HepG2 (cell line): ENCODE data around the gene CD19. TPM values are rescaled to one million over a fixed set of nuclear protein-coding genes. Genes with fewer than 3 reads are reported as not detected.
A peak's percentile ranks its signal among the peaks of the same experiment; 100 is the strongest.

Source experiments
- ATAC-seq: fragments of 200-7000 bp; cut with Tn5 transposase; 3 replicates; pipeline ENCODE4 v1.9.1; 2020; ENCODE audit warnings: mild to moderate bottlenecking, moderate library complexity
- BruUV-seq: library from RNA; stranded (reverse); fragments of 400-500 nt; replicated peaks from 2 replicates; lab custom pipeline; 2021; lab: Mats Ljungman, UMichigan
- CTCF ChIA-PET: fragments of 300-600 bp; formaldehyde crosslinking; extraction: SDS; loops from one replicate; lab custom pipeline; 2021; ENCODE audit warnings: low total read pairs, inconsistent platforms, low intra/inter-chr PET ratio; lab: Yijun Ruan, JAX
- POLR2A ChIA-PET: fragments of 350-600 bp; sonication (Branson Sonifier 250); formaldehyde crosslinking; loops from one replicate; lab custom pipeline; 2020; ENCODE audit warnings: antibody characterized with exemption, inconsistent platforms; lab: Yijun Ruan, JAX
- DNase-seq: peaks from one replicate; pipeline ENCODE4 v3.0.0-alpha.2; 2015; ENCODE audit warnings: low spot score
- FAIRE-seq: peaks from 3 replicates; lab custom pipeline; 2011; peaks lifted over from hg19 to GRCh38; lab: Jason Lieb, UNC
- H2AFZ ChIP-seq: one replicate; pipeline ENCODE4 v1.6.1; 2011; ENCODE audit warnings: low read length, inconsistent platforms
- H3K27ac ChIP-seq: fragments of 300-600 bp; 3 replicates; pipeline ENCODE4 v1.8.0; 2011; ENCODE audit warnings: mixed run types, mild to moderate bottlenecking, mixed read lengths, low read length, inconsistent platforms; ENCODE audit not compliant: insufficient read depth; ENCODE audit errors: extremely low read length
- H3K27me3 ChIP-seq, 2 experiments: fragments of 200-600 bp in 1 of 2; 2 replicates in 1 of 2; 3 replicates in 1 of 2; pipeline versions ENCODE4 v1.6.0 to v1.8.0; 2011; ENCODE audit warnings: low read length in 2 of 2, mild to moderate bottlenecking in 2 of 2, moderate library complexity in 2 of 2, inconsistent platforms in 1 of 2; ENCODE audit not compliant: insufficient read depth in 2 of 2, control insufficient read depth in 1 of 2
- H3K36me3 ChIP-seq, 2 experiments: fragments of 200-600 bp in 1 of 2; replicated peaks in 1 of 2; 2 replicates in 1 of 2; 3 replicates in 1 of 2; pipeline versions ENCODE4 v1.5.1 to v1.8.0; 2011; ENCODE audit warnings: low read length in 2 of 2, inconsistent platforms in 1 of 2; ENCODE audit not compliant: insufficient read depth in 2 of 2, control insufficient read depth in 1 of 2
- H3K4me1 ChIP-seq: 2 replicates; pipeline ENCODE4 v1.5.1; 2012; ENCODE audit warnings: low read length, inconsistent platforms; ENCODE audit not compliant: insufficient read depth
- H3K4me2 ChIP-seq: 2 replicates; pipeline ENCODE4 v1.6.0; 2011; ENCODE audit warnings: low read depth, low read length, inconsistent platforms
- H3K4me3 ChIP-seq, 3 experiments: fragments of 200-600 bp in 1 of 3; sonication (generic), shearing (Covaris generic) in 1 of 3; replicated peaks in 1 of 3; 2 replicates each; pipeline ENCODE4 v1.5.1; 2011 to 2016; ENCODE audit warnings: low read length in 3 of 3, inconsistent platforms in 2 of 3, low read depth in 2 of 3, mild to moderate bottlenecking in 2 of 3, control low read depth in 1 of 3, mixed read lengths in 1 of 3; ENCODE audit not compliant: insufficient read depth in 1 of 3
- H3K79me2 ChIP-seq: one replicate; pipeline ENCODE4 v1.6.1; 2011; ENCODE audit warnings: low read length, inconsistent platforms; ENCODE audit not compliant: insufficient read depth
- H3K9ac ChIP-seq: 2 replicates; pipeline ENCODE4 v1.6.0; 2011; ENCODE audit warnings: mild to moderate bottlenecking, low read depth, low read length, inconsistent platforms; ENCODE audit not compliant: insufficient read depth
- H3K9me3 ChIP-seq: 2 replicates; pipeline ENCODE4 v1.5.1; 2012; ENCODE audit warnings: mild to moderate bottlenecking, low read length
- H4K20me1 ChIP-seq: 2 replicates; pipeline ENCODE4 v1.6.0; 2011; ENCODE audit warnings: inconsistent platforms, mild to moderate bottlenecking, low read length, moderate library complexity; ENCODE audit not compliant: insufficient read depth
- ARID3A ChIP-seq: IDR thresholded peaks from 2 replicates; pipeline ENCODE4 v1.6.1; 2012; ENCODE audit warnings: low read depth, low read length, improper control_type of control experiment
- DRAP1 ChIP-seq: IDR thresholded peaks from 2 replicates; pipeline ENCODE4 v1.6.1; 2016; ENCODE audit warnings: missing genetic modification reagents, missing compliant biosample characterization
- GRHL1 ChIP-seq: sonication (generic); formaldehyde crosslinking; conservative IDR thresholded peaks from 2 replicates; pipeline ENCODE4 v1.8.0; 2022; ENCODE audit warnings: missing genetic modification reagents
- HDAC2 ChIP-seq: sonication (generic); formaldehyde crosslinking; IDR thresholded peaks from 2 replicates; pipeline ENCODE4 v1.4.0; 2020; ENCODE audit warnings: missing genetic modification reagents
- HNRNPUL1 ChIP-seq: fragments of 200-400 bp; formaldehyde crosslinking; IDR thresholded peaks from 2 replicates; pipeline ENCODE4 v1.6.1; 2017; ENCODE audit warnings: low read depth, mild to moderate bottlenecking, low read length, moderate library complexity
- NR1H2 ChIP-seq: sonication (generic); formaldehyde crosslinking; IDR thresholded peaks from 2 replicates; pipeline ENCODE4 v1.8.1; 2022; ENCODE audit warnings: low read depth, missing genetic modification reagents, borderline replicate concordance
- POLR2A ChIP-seq, 2 experiments: IDR thresholded peaks; 2 replicates each; pipeline ENCODE4 v1.6.1; 2011; ENCODE audit warnings: low read depth in 2 of 2, low read length in 2 of 2, mild to moderate bottlenecking in 1 of 2, moderate library complexity in 1 of 2; ENCODE audit not compliant: insufficient read depth in 1 of 2
- RXRA ChIP-seq: sonication (generic); formaldehyde crosslinking; IDR thresholded peaks from 2 replicates; pipeline ENCODE4 v1.5.1; 2020; ENCODE audit warnings: missing genetic modification reagents
- TRIM22 ChIP-seq: fragments of 450-650 bp; IDR thresholded peaks from 2 replicates; pipeline ENCODE4 v1.6.1; 2017
- YEATS2 ChIP-seq: sonication (generic); formaldehyde crosslinking; IDR thresholded peaks from 2 replicates; pipeline ENCODE4 v1.4.0; 2020; ENCODE audit warnings: missing genetic modification reagents, borderline replicate concordance
- ZBTB37 ChIP-seq: sonication (generic); formaldehyde crosslinking; IDR thresholded peaks from 2 replicates; pipeline ENCODE4 v1.4.0; 2020; ENCODE audit warnings: mild to moderate bottlenecking, missing genetic modification reagents
- ZBTB38 ChIP-seq: sonication (generic); formaldehyde crosslinking; IDR thresholded peaks from 2 replicates; pipeline ENCODE4 v1.5.1; 2020; ENCODE audit warnings: mild to moderate bottlenecking, missing genetic modification reagents
- ZNF281 ChIP-seq: sonication (generic); formaldehyde crosslinking; IDR thresholded peaks from 2 replicates; pipeline ENCODE4 v1.4.0; 2020; ENCODE audit warnings: missing genetic modification reagents, borderline replicate concordance
- ZNF652 ChIP-seq: IDR thresholded peaks from 2 replicates; pipeline ENCODE4 v1.6.1; 2016; ENCODE audit warnings: low read depth, borderline replicate concordance
- WGBS: methylation state at CpG from one replicate; pipeline ENCODE4 v1.1.6; 2017; ENCODE audit warnings: low lambda C conversion rate; 5-methylcytosine and 5-hydroxymethylcytosine counted together
- in situ Hi-C: cut with HindIII; loops from 2 replicates; pipeline ENCODE4 v1.10.0; 2017; ENCODE audit warnings: low pct_unique_long_range_greater_than_20kb; ENCODE audit not compliant: extremely low pct_ligation_motif_present
- intact Hi-C: fragments of 100-400 bp; cut with micrococcal nuclease; formaldehyde crosslinking; loops from one replicate; pipeline ENCODE4 v1.10.0; 2022; ENCODE audit not compliant: unreplicated experiment
- polyA plus RNA-seq, 8 experiments: library from polyadenylated mRNA; depleted of rRNA in 3 of 8; stranded (reverse) in 7 of 8; unstranded in 1 of 8; fragments of >200 nt; fragmentation: Illumina TruSeq in 4 of 8; extraction: Trizol in 4 of 8; gene quantifications; 2 replicates each; pipeline versions ENCODE4 v1.2.1 to v1.2.3, GENCODE V29; 2011 to 2016; ENCODE audit warnings: low read depth in 4 of 8, missing spikeins in 1 of 8, mixed read lengths in 1 of 8; ENCODE audit not compliant: insufficient read depth in 1 of 8
- total RNA-seq, 5 experiments: library from RNA; depleted of rRNA; stranded (reverse); fragments of >200 nt; fragmentation: Illumina TruSeq; extraction: Trizol; gene quantifications; 2 replicates each; pipeline ENCODE4 v1.2.3, GENCODE V29; 2016; ENCODE audit warnings: low read depth in 1 of 5

Gene CD19
- total and polyA plus RNA-seq, 2 of the 13 experiments (the other 11 are each of a cell fraction or from before 2014, with no cell fraction given) = 0.55 to 1.1 TPM

GRCh38 chr16:28895609-28896008 lies 36.2 kb upstream of the CD19 start (continued):
- no peak for TF ChIP-seq GRHL1 (CRISPR knock-in tag)
- no peak for TF ChIP-seq ZBTB38 (CRISPR knock-in tag)
- TF ChIP-seq NR1H2 (CRISPR knock-in tag) = no peak
- no peak for TF ChIP-seq POLR2A (IDR thresholded peaks at IDR 0.05; ENCODE audit: insufficient read depth in 1 of 2, low read depth in 2 of 2, low read length in 2 of 2)
- TF ChIP-seq HDAC2 (CRISPR knock-in tag) = 0 out of 2 replicates have a peak, but pooled peaks have one; percentile 17
- no peak for TF ChIP-seq DRAP1 (CRISPR knock-in tag)
- no peak for TF ChIP-seq ARID3A
- TF ChIP-seq RXRA = peak; percentile 27; the same call in 1 of the 2 replicates
- TF ChIP-seq ZNF652 = no peak

GRCh38 chr16:28897826-28898225 lies 33.9 kb upstream of the CD19 start:
- BruUV-seq = no TSS peak
- FAIRE-seq = no peak
- POLR2A ChIA-PET = no interaction called here
- TF ChIP-seq ZBTB37 (CRISPR knock-in tag) (no peak), HNRNPUL1 (no peak), ZNF281 (no peak), TRIM22 (no peak), YEATS2 (CRISPR knock-in tag) (no peak)

More at GRCh38 chr16:28897826-28898225, 33.9 kb upstream of the CD19 start:
- no peak overlapping the region for H3K4me2 ChIP-seq
- peaks cover 13% of the 10 kb centered on the region for H3K4me1 ChIP-seq
- no peaks in the 10 kb centered on the region for H3K79me2 ChIP-seq
- DNase-seq = no peak
- CTCF ChIA-PET = no interaction called here
- H3K36me3 ChIP-seq = peaks cover 21 to 25% of the 10 kb centered on the region in 2 experiments
- WGBS = 90% methylated on average over 4 of the region's 4 CpGs
- H2AFZ ChIP-seq = no peak overlapping the region
- no peak for ATAC-seq
- H3K9ac ChIP-seq = no peak overlapping the region
- no peaks in the 10 kb centered on the region for H4K20me1 ChIP-seq
- H3K4me3 ChIP-seq = no peak overlapping the region
- intact Hi-C loops = no loop called here
- H3K27ac ChIP-seq = no peak overlapping the region
- H3K27me3 ChIP-seq = no peaks in the 10 kb centered on the region
- no peaks in the 10 kb centered on the region for H3K9me3 ChIP-seq
- in situ Hi-C loops = no loop called here
